ES-I3 (cell line): ENCODE results near the gene FAM171A2.
A peak's percentile ranks its signal among the peaks of the same experiment; 100 is the strongest.
"Not testable (repeated sequence)": the region's sequence is repeated elsewhere in the genome, so short reads cannot be mapped to it uniquely, and the experiment has no call there.

Experiments used
- H3K36me3 ChIP-seq: 2 replicates; pipeline ENCODE4 v1.6.1; 2013; ENCODE audit warnings: mild to moderate bottlenecking, low read length, control low read depth, moderate library complexity; ENCODE audit not compliant: insufficient read depth
- H3K4me1 ChIP-seq: 2 replicates; pipeline ENCODE4 v1.6.1; 2013; ENCODE audit warnings: mild to moderate bottlenecking, control low read depth, low read length; ENCODE audit not compliant: insufficient read depth
- H3K9ac ChIP-seq: 2 replicates; pipeline ENCODE4 v1.6.1; 2013; ENCODE audit warnings: low read depth, mild to moderate bottlenecking, low read length, moderate library complexity
- H3K9me3 ChIP-seq: 2 replicates; pipeline ENCODE4 v1.6.1; 2013; ENCODE audit warnings: mild to moderate bottlenecking, low read length, moderate library complexity; ENCODE audit not compliant: control insufficient read depth, insufficient read depth

FAM171A2 gene

GRCh38 chr17:44376124-44376523 lies 12.5 kb upstream of the FAM171A2 start:
- H3K9me3 ChIP-seq, result no peaks in the 10 kb centered on the region
- H3K36me3 ChIP-seq, result no peaks in the 10 kb centered on the region
- peaks cover 15% of the 10 kb centered on the region; the same call in 1 of the 2 replicates for H3K4me1 ChIP-seq
- peak overlapping the region; percentile 32; the same call in 1 of the 2 replicates for H3K9ac ChIP-seq

- Histone ChIP-seq H3K9ac (peak overlapping the region; percentile 32; the same call in 1 of the 2 replicates), H3K9me3 (no peaks in the 10 kb centered on the region), H3K36me3 (no peaks in the 10 kb centered on the region), H3K4me1 (peaks cover 9% of the 10 kb centered on the region; the same call in 1 of the 2 replicates)
Measured at GRCh38 chr17:44375196-44376017, 11.8 kb upstream of the FAM171A2 start.

GRCh38 chr17:44374306-44375195 lies 10.9 kb upstream of the FAM171A2 start:
- peaks cover 9% of the 10 kb centered on the region; the same call in 1 of the 2 replicates for H3K4me1 ChIP-seq
- H3K36me3 ChIP-seq, result no peaks in the 10 kb centered on the region
- H3K9me3 ChIP-seq, result no peaks in the 10 kb centered on the region
- peak overlapping the region; percentile 36 for H3K9ac ChIP-seq

DNA sequence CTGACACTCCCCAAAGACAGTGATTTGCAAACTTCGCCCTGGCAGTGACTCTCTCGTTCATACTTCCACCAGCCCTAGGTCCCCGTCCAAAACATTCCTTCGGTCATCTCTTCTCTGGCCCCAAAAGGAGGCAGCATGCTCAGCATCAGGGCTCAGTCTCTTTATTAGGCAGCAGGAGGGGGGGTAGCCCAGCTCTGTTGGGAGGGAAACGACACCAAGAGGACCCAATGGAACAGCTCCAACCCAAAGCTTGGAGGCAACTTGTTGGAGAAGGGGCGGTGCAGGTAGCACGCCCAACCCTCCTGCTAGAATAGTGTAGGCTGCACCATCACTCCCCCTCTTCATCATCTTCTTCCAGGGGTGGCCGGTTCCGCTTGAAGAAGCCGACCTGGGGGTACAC lies 8.4 kb upstream of the FAM171A2 start:
- Histone ChIP-seq H3K4me1 (peaks cover 9% of the 10 kb centered on the region; the same call in 1 of the 2 replicates), H3K9me3 (no peaks in the 10 kb centered on the region), H3K36me3 (no peaks in the 10 kb centered on the region), H3K9ac (no peak overlapping the region)

DNA sequence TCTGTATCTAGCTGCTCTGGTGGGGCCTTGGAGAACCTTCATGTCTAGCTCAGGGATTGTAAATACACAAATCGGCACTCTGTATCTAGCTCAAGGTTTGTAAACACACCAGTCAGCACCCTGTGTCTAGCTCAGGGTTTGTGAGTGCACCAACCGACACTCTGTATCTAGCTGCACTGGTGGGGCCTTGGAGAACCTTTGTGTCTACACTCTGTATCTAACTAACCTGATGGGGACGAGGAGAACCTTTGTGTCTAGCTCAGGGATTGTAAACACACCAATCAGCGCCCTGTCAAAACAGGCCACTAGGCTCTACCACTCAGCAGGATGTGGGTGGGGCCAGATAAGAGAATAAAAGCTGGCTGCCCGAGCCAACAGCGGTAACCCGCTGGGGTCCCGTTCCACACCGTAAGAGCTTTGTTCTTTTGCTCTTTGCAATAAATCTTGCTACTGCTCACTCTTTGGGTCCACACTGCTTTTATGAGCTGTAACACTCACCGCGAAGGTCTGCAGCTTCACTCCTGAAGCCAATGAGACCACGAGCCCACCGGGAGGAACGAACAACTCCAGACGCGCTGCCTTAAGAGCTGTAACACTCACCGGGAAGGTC lies 5.9 kb upstream of the FAM171A2 start:
- H3K4me1 ChIP-seq, H3K9me3 ChIP-seq, H3K36me3 ChIP-seq, H3K9ac ChIP-seq: not testable (repeated sequence)

DNA sequence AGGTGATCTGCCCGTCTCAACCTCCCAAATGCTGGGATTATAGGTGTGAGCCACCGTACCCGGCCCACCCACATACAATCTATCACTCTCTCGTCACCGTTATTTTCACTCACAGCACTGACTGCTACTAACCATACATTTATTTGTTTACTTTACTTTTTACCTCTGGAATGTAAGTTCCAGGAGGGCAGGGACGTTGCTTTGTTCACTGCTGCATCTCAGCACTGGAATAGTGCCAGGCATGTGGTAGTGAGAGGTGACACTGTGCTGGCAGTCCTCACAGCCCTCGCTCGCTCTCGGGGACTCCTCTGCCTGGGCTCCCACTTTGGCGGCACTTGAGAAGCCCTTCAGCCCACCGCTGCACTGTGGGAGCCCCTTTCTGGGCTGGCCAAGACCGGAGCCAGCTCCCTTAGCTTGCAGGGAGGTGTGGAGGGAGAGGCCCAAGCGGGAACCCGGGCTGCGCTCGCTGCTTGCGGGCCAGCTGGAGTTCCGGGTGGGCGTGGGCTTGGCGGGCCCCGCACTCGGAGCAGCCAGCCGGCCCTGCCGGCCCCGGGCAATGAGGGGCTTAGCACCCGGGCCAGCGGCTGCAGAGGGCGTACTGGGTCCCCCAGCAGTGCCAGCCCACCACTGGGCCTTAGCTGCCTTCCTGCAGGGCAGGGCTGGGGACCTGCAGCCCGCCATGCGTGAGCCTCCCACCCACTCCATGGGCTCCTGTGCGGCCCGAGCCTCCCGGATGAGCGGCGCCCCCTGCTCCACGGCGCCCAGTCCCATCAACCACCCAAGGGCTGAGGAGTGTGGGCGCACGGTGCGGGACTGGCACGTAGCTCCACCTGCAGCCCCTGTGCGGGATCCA lies 5.0 kb upstream of the FAM171A2 start:
- not testable (repeated sequence) for H3K36me3 ChIP-seq, H3K9ac ChIP-seq, H3K9me3 ChIP-seq, H3K4me1 ChIP-seq

- H3K4me1 ChIP-seq, result no peaks in the 10 kb centered on the region; the same call in 1 of the 2 replicates
- no peak overlapping the region for H3K9ac ChIP-seq
- H3K36me3 ChIP-seq, result no peaks in the 10 kb centered on the region
- H3K9me3 ChIP-seq, result no peaks in the 10 kb centered on the region
Measured at GRCh38 chr17:44367231-44367979, 3.8 kb upstream of the FAM171A2 start.

DNA sequence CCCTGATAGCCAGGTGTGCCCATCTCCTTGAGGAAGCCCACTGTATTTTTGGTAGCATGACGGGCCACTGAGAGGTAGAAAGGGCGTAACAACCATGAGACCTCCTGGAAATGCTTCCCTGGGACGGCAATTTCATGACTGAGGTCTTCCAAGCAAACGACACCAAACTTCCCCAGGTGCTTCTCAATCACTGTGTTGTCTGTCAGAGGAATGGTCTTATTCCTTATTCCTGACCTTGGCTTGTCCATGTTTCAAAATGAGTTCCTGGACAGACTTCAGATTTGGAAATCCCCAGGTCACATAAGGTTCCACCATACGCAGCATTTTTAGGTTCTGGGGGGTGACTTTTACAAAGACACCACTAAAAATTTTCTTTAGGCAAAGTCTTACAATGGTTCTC lies 1.4 kb upstream of the FAM171A2 start:
- H3K36me3 ChIP-seq, H3K9ac ChIP-seq, H3K9me3 ChIP-seq: not testable (repeated sequence)
- peaks cover 20% of the 10 kb centered on the region for H3K4me1 ChIP-seq

DNA sequence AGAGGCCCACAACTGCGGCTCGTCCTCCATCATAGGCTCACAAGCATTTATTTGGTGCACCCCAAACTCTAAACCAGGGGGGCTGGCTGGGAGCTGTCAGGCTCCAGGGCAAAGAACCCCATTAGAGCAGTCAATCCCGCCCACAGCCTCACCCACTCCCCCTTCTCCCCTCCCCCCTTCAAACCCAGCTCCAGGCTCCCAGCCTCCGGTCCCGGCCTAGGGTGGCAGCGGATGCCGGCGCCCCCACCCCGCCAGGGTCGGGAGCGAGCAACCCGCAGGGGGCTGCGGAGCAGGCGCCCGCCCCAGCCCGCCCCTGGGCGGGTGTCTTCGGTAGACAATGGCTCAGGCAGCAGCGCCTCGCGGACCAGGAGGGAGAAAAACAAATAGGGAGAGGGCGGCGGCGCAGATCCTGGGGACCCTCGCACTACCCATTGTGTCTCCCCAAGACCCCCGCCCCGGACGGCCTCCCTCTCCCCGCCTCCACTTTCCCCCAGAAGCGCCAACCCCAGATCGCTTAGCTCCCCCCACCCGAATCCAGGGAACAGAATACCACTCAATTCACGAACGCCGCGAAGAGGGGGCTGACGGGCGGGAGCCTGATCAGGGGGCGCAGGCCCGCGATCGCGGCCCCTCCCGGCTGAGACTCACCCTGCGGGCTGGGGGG lies 572 bp downstream of the FAM171A2 start:
- H3K4me1 ChIP-seq, result peaks cover 20% of the 10 kb centered on the region
- no peaks in the 10 kb centered on the region for H3K36me3 ChIP-seq
- H3K9ac ChIP-seq, result peak overlapping the region; percentile 95
- H3K9me3 ChIP-seq, result no peaks in the 10 kb centered on the region

- H3K36me3 ChIP-seq, result no peaks in the 10 kb centered on the region
- no peaks in the 10 kb centered on the region for H3K9me3 ChIP-seq
- H3K9ac ChIP-seq, result peak overlapping the region; percentile 95
- H3K4me1 ChIP-seq, result peaks cover 20% of the 10 kb centered on the region
Measured at GRCh38 chr17:44362459-44362948, 1.1 kb downstream of the FAM171A2 start.

DNA sequence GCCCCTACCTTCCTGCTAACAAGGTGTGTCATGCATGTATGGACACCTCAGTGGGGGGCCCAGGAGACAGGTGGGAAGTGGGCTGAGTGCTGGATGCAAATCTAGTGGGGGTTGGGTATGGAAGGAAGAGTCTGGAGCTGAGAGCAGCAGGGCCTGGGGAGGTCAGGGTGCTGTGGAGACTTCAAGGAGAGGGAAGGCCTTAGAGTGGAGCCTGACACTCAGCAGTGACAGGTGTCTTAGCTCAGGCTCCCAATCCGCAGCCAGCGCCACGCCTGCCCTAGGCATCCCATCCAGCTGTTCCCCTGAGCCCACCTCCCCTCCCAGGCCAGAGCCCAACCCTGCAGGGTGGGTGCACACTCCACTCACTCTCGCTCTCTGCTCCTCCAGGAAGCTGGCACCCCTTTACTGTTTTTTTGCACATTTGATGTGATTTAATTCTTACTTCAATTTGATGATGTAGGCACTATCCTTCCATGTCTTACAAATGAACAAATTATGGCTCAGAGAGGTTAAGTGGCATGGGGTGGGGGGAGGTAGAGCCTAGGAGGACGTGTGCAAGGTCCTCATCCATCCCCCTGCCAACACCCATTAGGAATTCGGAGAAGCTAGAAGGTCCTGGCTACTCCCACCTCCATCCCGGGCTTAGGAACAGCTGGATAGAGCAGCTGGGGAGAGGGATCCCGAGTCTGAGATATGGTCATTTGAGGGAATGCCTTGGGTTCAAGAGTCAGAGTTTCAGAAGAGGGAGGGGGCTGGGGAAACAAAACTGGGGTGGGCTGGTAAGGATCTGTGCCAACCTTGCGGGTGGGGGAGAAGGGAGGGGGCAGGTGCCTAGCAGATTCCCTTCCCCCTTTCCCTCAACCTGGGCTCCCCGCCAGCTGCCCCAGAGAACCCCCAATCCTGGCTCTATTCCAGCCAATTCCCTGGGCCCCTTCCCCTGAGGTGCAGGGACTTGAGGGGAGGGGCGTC lies 2.1 kb downstream of the FAM171A2 start:
- Histone ChIP-seq H3K9ac (0 out of 2 replicates have a peak overlapping the region, but pooled peaks have one; percentile 4), H3K9me3 (no peaks in the 10 kb centered on the region), H3K4me1 (peaks cover 20% of the 10 kb centered on the region), H3K36me3 (no peaks in the 10 kb centered on the region)

DNA sequence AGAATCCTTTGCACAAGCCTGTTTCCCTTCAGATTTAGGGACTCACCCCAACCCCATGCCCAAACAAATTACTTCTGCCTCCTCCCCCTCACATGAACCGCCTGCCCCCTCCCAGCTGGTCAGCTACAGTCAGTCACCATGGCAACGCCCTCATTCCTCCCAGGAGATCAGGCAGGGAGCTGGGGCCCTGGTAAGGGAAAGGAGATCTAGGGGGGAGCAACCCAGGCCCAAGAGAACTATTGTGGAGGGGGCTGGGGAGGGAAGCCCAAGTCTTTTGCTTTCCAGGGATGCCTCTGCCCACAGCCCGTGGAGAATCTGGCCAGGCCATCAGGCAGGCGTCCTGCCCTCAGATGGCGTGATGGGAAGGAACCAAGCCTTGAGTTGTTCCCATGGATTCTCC lies 2.8 kb downstream of the FAM171A2 start:
- Histone ChIP-seq H3K4me1 (peaks cover 20% of the 10 kb centered on the region), H3K9me3 (no peaks in the 10 kb centered on the region), H3K36me3 (no peaks in the 10 kb centered on the region), H3K9ac (no peak overlapping the region)
